GM23248 (cell line): Measurements from ENCODE around the gene HOXB6. TPM values are rescaled to one million over a fixed set of nuclear protein-coding genes. Genes with fewer than 3 reads are reported as not detected.
A peak's percentile ranks its signal among the peaks of the same experiment; 100 is the strongest.

Source experiments
- DNase-seq: peaks from one replicate; pipeline ENCODE4 v3.0.0-alpha.2; 2015
- H2AFZ ChIP-seq: fragments of 200-600 bp; sonication (generic); 2 replicates; pipeline ENCODE4 v1.6.1; 2016; ENCODE audit warnings: antibody characterized with exemption
- H3F3A ChIP-seq: fragments of 200-600 bp; sonication (generic); 2 replicates; pipeline ENCODE4 v1.6.1; 2016; ENCODE audit warnings: mild to moderate bottlenecking, antibody characterized with exemption, mixed run types; ENCODE audit not compliant: insufficient read depth
- H3K27ac ChIP-seq: fragments of 200-600 bp; sonication (generic); 2 replicates; pipeline ENCODE4 v1.5.1; 2016; ENCODE audit warnings: mild to moderate bottlenecking
- H3K27me3 ChIP-seq: fragments of 200-600 bp; sonication (generic); replicated peaks from 2 replicates; pipeline ENCODE4 v1.6.1; 2016; ENCODE audit warnings: mild to moderate bottlenecking; ENCODE audit not compliant: insufficient read depth
- H3K36me3 ChIP-seq: fragments of 200-600 bp; sonication (generic); 2 replicates; pipeline ENCODE4 v1.6.1; 2016; ENCODE audit warnings: low read depth, mild to moderate bottlenecking
- H3K4me1 ChIP-seq: fragments of 200-600 bp; sonication (generic); 2 replicates; pipeline ENCODE4 v1.6.1; 2016; ENCODE audit warnings: mild to moderate bottlenecking; ENCODE audit not compliant: insufficient read depth
- H3K4me2 ChIP-seq: fragments of 200-600 bp; sonication (generic); one replicate; pipeline ENCODE4 v1.6.1; 2016; ENCODE audit warnings: mild to moderate bottlenecking; ENCODE audit not compliant: unreplicated experiment
- H3K4me3 ChIP-seq: fragments of 200-600 bp; sonication (generic); 2 replicates; pipeline ENCODE4 v1.5.1; 2016; ENCODE audit warnings: mild to moderate bottlenecking
- H3K79me2 ChIP-seq: fragments of 200-600 bp; sonication (generic); 2 replicates; pipeline ENCODE4 v1.6.1; 2016; ENCODE audit warnings: mild to moderate bottlenecking; ENCODE audit not compliant: insufficient read depth
- H3K9ac ChIP-seq: fragments of 200-600 bp; sonication (generic); 2 replicates; pipeline ENCODE4 v1.6.1; 2016; ENCODE audit warnings: mild to moderate bottlenecking
- H3K9me2 ChIP-seq: fragments of 200-600 bp; sonication (generic); 2 replicates; pipeline ENCODE4 v1.6.1; 2016; ENCODE audit warnings: mixed run types, mild to moderate bottlenecking, moderate library complexity; ENCODE audit not compliant: insufficient read depth
- H3K9me3 ChIP-seq: fragments of 200-600 bp; sonication (generic); one replicate; pipeline ENCODE4 v1.6.1; 2017; ENCODE audit warnings: low read depth
- H4K20me1 ChIP-seq: fragments of 200-600 bp; sonication (generic); 2 replicates; pipeline ENCODE4 v1.6.0; 2016; ENCODE audit not compliant: insufficient read depth
- EZH2 ChIP-seq: fragments of 200-600 bp; sonication (generic); IDR thresholded peaks from 2 replicates; pipeline ENCODE4 v1.6.1; 2018; ENCODE audit warnings: antibody characterized with exemption, mild to moderate bottlenecking; ENCODE audit not compliant: insufficient read depth, poor library complexity, severe bottlenecking
- EZH2phosphoT487 ChIP-seq: fragments of 200-600 bp; sonication (generic); IDR thresholded peaks from 2 replicates; pipeline ENCODE4 v1.6.1; 2018; ENCODE audit warnings: antibody characterized with exemption, moderate library complexity, mild to moderate bottlenecking, low read depth; ENCODE audit not compliant: insufficient read depth
- WGBS, 2 experiments: methylation state at CpG; one replicate each; pipeline ENCODE4 v1.1.6; 2015 to 2017; ENCODE audit warnings: low lambda C conversion rate in 2 of 2, low coverage in 1 of 2; ENCODE audit errors: missing lambda C conversion rate in 2 of 2; 5-methylcytosine and 5-hydroxymethylcytosine counted together
- in situ Hi-C: fragments of 300-500 bp; cut with MboI; formaldehyde crosslinking; loops from 2 replicates; pipeline ENCODE4 v1.15.0; 2020
- polyA plus RNA-seq: library from polyadenylated mRNA; unstranded; fragments of >200 nt; fragmentation: Nextera tagmentation; extraction: Ambion mirVana; gene quantifications from 2 replicates; pipeline ENCODE4 v1.2.1, GENCODE V29; 2016
- total RNA-seq: library from RNA; depleted of rRNA; stranded (reverse); fragments of >200 nt; shearing (Covaris generic); gene quantifications from 2 replicates; pipeline ENCODE4 v1.2.3, GENCODE V29; 2014

The HOXB6 gene
- total and polyA plus RNA-seq, 2 experiments from 2014 or later = 6.2 to 7.5 TPM

GRCh38 chr17:48609759-48610281 lies 5.0 kb upstream of the HOXB6 start:
- Histone ChIP-seq H4K20me1 (no peaks in the 10 kb centered on the region), H3K27me3 (peaks cover 14% of the 10 kb centered on the region), H3K27ac (no peak overlapping the region), H3K9ac (peak overlapping the region; percentile 84), H3K4me2 (peak overlapping the region; percentile 83), H3K79me2 (no peaks in the 10 kb centered on the region), H3K9me2 (no peaks in the 10 kb centered on the region), H3K4me1 (no peaks in the 10 kb centered on the region; the same call in 1 of the 2 replicates), H3K4me3 (peak overlapping the region; percentile 77), H2AFZ (peak overlapping the region; percentile 93), H3K9me3 (no peaks in the 10 kb centered on the region), H3K36me3 (no peaks in the 10 kb centered on the region), H3F3A (no peaks in the 10 kb centered on the region)
- TF ChIP-seq EZH2phosphoT487 (no peak), EZH2 (no peak)
- 10 to 14% methylated on average over 14 to 15 of the region's 15 CpGs for WGBS, 2 experiments
- in situ Hi-C loops = no loop called here
- DNase-seq = no peak

- Histone ChIP-seq H3K4me2 (no peak overlapping the region), H4K20me1 (no peaks in the 10 kb centered on the region), H3K4me3 (no peak overlapping the region), H3F3A (0 out of 2 replicates have a peak, but pooled peaks cover 7% of the 10 kb centered on the region), H3K36me3 (no peaks in the 10 kb centered on the region), H3K79me2 (no peaks in the 10 kb centered on the region), H3K9me3 (no peaks in the 10 kb centered on the region), H3K27ac (no peak overlapping the region), H3K9me2 (no peaks in the 10 kb centered on the region), H3K9ac (no peak overlapping the region), H3K4me1 (no peaks in the 10 kb centered on the region; the same call in 1 of the 2 replicates), H2AFZ (no peak overlapping the region), H3K27me3 (peaks cover 6% of the 10 kb centered on the region)
- in situ Hi-C loops = no loop called here
- DNase-seq = no peak
- TF ChIP-seq EZH2 (no peak), EZH2phosphoT487 (no peak)
Measured at GRCh38 chr17:48609033-48609432, 4.2 kb upstream of the HOXB6 start.

- Histone ChIP-seq H2AFZ (no peak overlapping the region), H3K4me1 (no peaks in the 10 kb centered on the region; the same call in 1 of the 2 replicates), H3K4me2 (no peak overlapping the region), H3K27ac (no peak overlapping the region), H4K20me1 (no peaks in the 10 kb centered on the region), H3K9me2 (no peaks in the 10 kb centered on the region), H3F3A (0 out of 2 replicates have a peak, but pooled peaks cover 8% of the 10 kb centered on the region), H3K36me3 (no peaks in the 10 kb centered on the region), H3K9me3 (no peaks in the 10 kb centered on the region), H3K4me3 (no peak overlapping the region), H3K79me2 (0 out of 2 replicates have a peak, but pooled peaks cover under 1% of the 10 kb centered on the region), H3K27me3 (peaks cover under 1% of the 10 kb centered on the region; the same call in 1 of the 2 replicates), H3K9ac (no peak overlapping the region)
- in situ Hi-C loops = no loop called here
- no peak for DNase-seq
- whole genome bisulfite sequencing, 2 experiments = 100% methylated on average over 1 of the region's 1 CpG
- TF ChIP-seq EZH2phosphoT487 (no peak), EZH2 (no peak)
Measured at GRCh38 chr17:48608494-48608834, 3.7 kb upstream of the HOXB6 start.

- Histone ChIP-seq H3F3A (0 out of 2 replicates have a peak, but pooled peaks cover 8% of the 10 kb centered on the region), H4K20me1 (no peaks in the 10 kb centered on the region), H3K4me3 (no peak overlapping the region), H3K9me2 (no peaks in the 10 kb centered on the region), H3K9ac (no peak overlapping the region), H3K4me1 (0 out of 2 replicates have a peak, but pooled peaks cover under 1% of the 10 kb centered on the region), H3K79me2 (peaks cover 15% of the 10 kb centered on the region), H3K36me3 (no peaks in the 10 kb centered on the region), H3K9me3 (no peaks in the 10 kb centered on the region), H3K4me2 (no peak overlapping the region), H2AFZ (no peak overlapping the region), H3K27ac (no peak overlapping the region), H3K27me3 (no peaks in the 10 kb centered on the region)
- DNase-seq = no peak
- in situ Hi-C loops = no loop called here
- TF ChIP-seq EZH2 (no peak), EZH2phosphoT487 (no peak)
- 90 to 91% methylated on average over 9 of the region's 9 CpGs for WGBS, 2 experiments
Measured at GRCh38 chr17:48606892-48607614, 2.3 kb upstream of the HOXB6 start.
